ENCODE data around the gene SND1.

The SND1 gene

GRCh38 chr7:128044064-128044463 lies 392.1 kb downstream of the SND1 start:
- H3K36me3 ChIP-seq (ENCODE audit: control insufficient read depth, insufficient read depth, low read length): no peaks in the 10 kb centered on the region
- DNase-seq: no peak

GRCh38 chr7:128045158-128045557 lies 393.2 kb downstream of the SND1 start:
- no peak overlapping the region for H3K27ac ChIP-seq (ENCODE audit: insufficient read depth, low read length, poor library complexity, severe bottlenecking)
- H3K36me3 ChIP-seq (ENCODE audit: control insufficient read depth, insufficient read depth, low read length): peaks cover 3% of the 10 kb centered on the region
- DNase-seq: no peak
- no peak overlapping the region for H3K4me3 ChIP-seq (ENCODE audit: insufficient read depth, low read depth, low read length, poor library complexity, severe bottlenecking)
- no peaks in the 10 kb centered on the region for H3K27me3 ChIP-seq (replicated peaks; ENCODE audit: control insufficient read depth, insufficient read depth, low read length, poor library complexity, severe bottlenecking)
- H3K9me3 ChIP-seq (ENCODE audit: control insufficient read depth, low read length): no peaks in the 10 kb centered on the region
- no peaks in the 10 kb centered on the region for H3K4me1 ChIP-seq (ENCODE audit: control insufficient read depth, insufficient read depth, low read length, poor library complexity, severe bottlenecking)

More at GRCh38 chr7:128044064-128044463, 392.1 kb downstream of the SND1 start:
- no peaks in the 10 kb centered on the region for H3K9me3 ChIP-seq (ENCODE audit: control insufficient read depth, low read length)
- H3K4me1 ChIP-seq (ENCODE audit: control insufficient read depth, insufficient read depth, low read length, poor library complexity, severe bottlenecking): no peaks in the 10 kb centered on the region
- H3K4me3 ChIP-seq (ENCODE audit: insufficient read depth, low read depth, low read length, poor library complexity, severe bottlenecking): no peak overlapping the region
- no peak overlapping the region for H3K27ac ChIP-seq (ENCODE audit: insufficient read depth, low read length, poor library complexity, severe bottlenecking)
- no peaks in the 10 kb centered on the region for H3K27me3 ChIP-seq (replicated peaks; ENCODE audit: control insufficient read depth, insufficient read depth, low read length, poor library complexity, severe bottlenecking)

GRCh38 chr7:128045766-128046165 lies 393.8 kb downstream of the SND1 start:
- no peaks in the 10 kb centered on the region for H3K9me3 ChIP-seq (ENCODE audit: control insufficient read depth, low read length)
- H3K27ac ChIP-seq (ENCODE audit: insufficient read depth, low read length, poor library complexity, severe bottlenecking): no peak overlapping the region
- no peaks in the 10 kb centered on the region for H3K27me3 ChIP-seq (replicated peaks; ENCODE audit: control insufficient read depth, insufficient read depth, low read length, poor library complexity, severe bottlenecking)
- H3K4me1 ChIP-seq (ENCODE audit: control insufficient read depth, insufficient read depth, low read length, poor library complexity, severe bottlenecking): no peaks in the 10 kb centered on the region
- no peak for DNase-seq
- no peak overlapping the region for H3K4me3 ChIP-seq (ENCODE audit: insufficient read depth, low read depth, low read length, poor library complexity, severe bottlenecking)
- peaks cover 3% of the 10 kb centered on the region for H3K36me3 ChIP-seq (ENCODE audit: control insufficient read depth, insufficient read depth, low read length)

GRCh38 chr7:128052404-128052803 lies 400.4 kb downstream of the SND1 start:
- Histone ChIP-seq H3K9me3 (ENCODE audit: control insufficient read depth, low read length) (no peaks in the 10 kb centered on the region), H3K4me3 (ENCODE audit: insufficient read depth, low read depth, low read length, poor library complexity, severe bottlenecking) (no peak overlapping the region)
- DNase-seq: no peak

GRCh38 chr7:128053023-128053422 lies 401.0 kb downstream of the SND1 start:
- peaks cover 6% of the 10 kb centered on the region for H3K4me1 ChIP-seq (ENCODE audit: control insufficient read depth, insufficient read depth, low read length, poor library complexity, severe bottlenecking)
- H3K4me3 ChIP-seq (ENCODE audit: insufficient read depth, low read depth, low read length, poor library complexity, severe bottlenecking): no peak overlapping the region
- peaks cover 3% of the 10 kb centered on the region for H3K36me3 ChIP-seq (ENCODE audit: control insufficient read depth, insufficient read depth, low read length)
- no peak overlapping the region for H3K27ac ChIP-seq (ENCODE audit: insufficient read depth, low read length, poor library complexity, severe bottlenecking)
- no peaks in the 10 kb centered on the region for H3K27me3 ChIP-seq (replicated peaks; ENCODE audit: control insufficient read depth, insufficient read depth, low read length, poor library complexity, severe bottlenecking)
- H3K9me3 ChIP-seq (ENCODE audit: control insufficient read depth, low read length): no peaks in the 10 kb centered on the region
- DNase-seq: no peak

More at GRCh38 chr7:128052404-128052803, 400.4 kb downstream of the SND1 start:
- no peak overlapping the region for H3K27ac ChIP-seq (ENCODE audit: insufficient read depth, low read length, poor library complexity, severe bottlenecking)
- H3K4me1 ChIP-seq (ENCODE audit: control insufficient read depth, insufficient read depth, low read length, poor library complexity, severe bottlenecking): peaks cover 6% of the 10 kb centered on the region
- no peaks in the 10 kb centered on the region for H3K27me3 ChIP-seq (replicated peaks; ENCODE audit: control insufficient read depth, insufficient read depth, low read length, poor library complexity, severe bottlenecking)
- peaks cover 3% of the 10 kb centered on the region for H3K36me3 ChIP-seq (ENCODE audit: control insufficient read depth, insufficient read depth, low read length)

GRCh38 chr7:128053991-128054390 lies 402.0 kb downstream of the SND1 start:
- Histone ChIP-seq H3K27ac (ENCODE audit: insufficient read depth, low read length, poor library complexity, severe bottlenecking) (no peak overlapping the region), H3K4me3 (ENCODE audit: insufficient read depth, low read depth, low read length, poor library complexity, severe bottlenecking) (no peak overlapping the region), H3K36me3 (ENCODE audit: control insufficient read depth, insufficient read depth, low read length) (peaks cover 3% of the 10 kb centered on the region), H3K4me1 (ENCODE audit: control insufficient read depth, insufficient read depth, low read length, poor library complexity, severe bottlenecking) (peaks cover 16% of the 10 kb centered on the region), H3K9me3 (ENCODE audit: control insufficient read depth, low read length) (no peaks in the 10 kb centered on the region), H3K27me3 (replicated peaks; ENCODE audit: control insufficient read depth, insufficient read depth, low read length, poor library complexity, severe bottlenecking) (no peaks in the 10 kb centered on the region)
- no peak for DNase-seq

- peaks cover under 1% of the 10 kb centered on the region for H3K36me3 ChIP-seq (ENCODE audit: control insufficient read depth, insufficient read depth, low read length)
- H3K4me3 ChIP-seq (ENCODE audit: insufficient read depth, low read depth, low read length, poor library complexity, severe bottlenecking): no peak overlapping the region
- peaks cover 20% of the 10 kb centered on the region for H3K4me1 ChIP-seq (ENCODE audit: control insufficient read depth, insufficient read depth, low read length, poor library complexity, severe bottlenecking)
- H3K27me3 ChIP-seq (replicated peaks; ENCODE audit: control insufficient read depth, insufficient read depth, low read length, poor library complexity, severe bottlenecking): no peaks in the 10 kb centered on the region
- DNase-seq: no peak
- H3K27ac ChIP-seq (ENCODE audit: insufficient read depth, low read length, poor library complexity, severe bottlenecking): no peak overlapping the region
- no peaks in the 10 kb centered on the region for H3K9me3 ChIP-seq (ENCODE audit: control insufficient read depth, low read length)
These were observed 402.5 kb downstream of the SND1 start for GRCh38 chr7:128054511-128054910.

GRCh38 chr7:128055637-128056036 lies 403.6 kb downstream of the SND1 start:
- Histone ChIP-seq H3K27me3 (replicated peaks; ENCODE audit: control insufficient read depth, insufficient read depth, low read length, poor library complexity, severe bottlenecking) (no peaks in the 10 kb centered on the region), H3K4me1 (ENCODE audit: control insufficient read depth, insufficient read depth, low read length, poor library complexity, severe bottlenecking) (peaks cover 28% of the 10 kb centered on the region), H3K27ac (ENCODE audit: insufficient read depth, low read length, poor library complexity, severe bottlenecking) (no peak overlapping the region), H3K36me3 (ENCODE audit: control insufficient read depth, insufficient read depth, low read length) (no peaks in the 10 kb centered on the region), H3K9me3 (ENCODE audit: control insufficient read depth, low read length) (no peaks in the 10 kb centered on the region), H3K4me3 (ENCODE audit: insufficient read depth, low read depth, low read length, poor library complexity, severe bottlenecking) (no peak overlapping the region)
- DNase-seq: no peak

- Histone ChIP-seq H3K4me1 (ENCODE audit: control insufficient read depth, insufficient read depth, low read length, poor library complexity, severe bottlenecking) (peaks cover 26% of the 10 kb centered on the region), H3K27ac (ENCODE audit: insufficient read depth, low read length, poor library complexity, severe bottlenecking) (no peak overlapping the region), H3K27me3 (replicated peaks; ENCODE audit: control insufficient read depth, insufficient read depth, low read length, poor library complexity, severe bottlenecking) (no peaks in the 10 kb centered on the region), H3K36me3 (ENCODE audit: control insufficient read depth, insufficient read depth, low read length) (no peaks in the 10 kb centered on the region), H3K4me3 (ENCODE audit: insufficient read depth, low read depth, low read length, poor library complexity, severe bottlenecking) (no peak overlapping the region), H3K9me3 (ENCODE audit: control insufficient read depth, low read length) (no peaks in the 10 kb centered on the region)
- DNase-seq: no peak
These were observed 404.9 kb downstream of the SND1 start for GRCh38 chr7:128056901-128057300.

GRCh38 chr7:128057909-128058308 lies 405.9 kb downstream of the SND1 start:
- no peak overlapping the region for H3K27ac ChIP-seq (ENCODE audit: insufficient read depth, low read length, poor library complexity, severe bottlenecking)
- H3K4me1 ChIP-seq (ENCODE audit: control insufficient read depth, insufficient read depth, low read length, poor library complexity, severe bottlenecking): peaks cover 21% of the 10 kb centered on the region
- no peaks in the 10 kb centered on the region for H3K36me3 ChIP-seq (ENCODE audit: control insufficient read depth, insufficient read depth, low read length)
- no peaks in the 10 kb centered on the region for H3K9me3 ChIP-seq (ENCODE audit: control insufficient read depth, low read length)
- H3K4me3 ChIP-seq (ENCODE audit: insufficient read depth, low read depth, low read length, poor library complexity, severe bottlenecking): no peak overlapping the region
- no peaks in the 10 kb centered on the region for H3K27me3 ChIP-seq (replicated peaks; ENCODE audit: control insufficient read depth, insufficient read depth, low read length, poor library complexity, severe bottlenecking)
- DNase-seq: no peak
